RWPE2 (cell line): Measurements from ENCODE around the gene SNX24.

ENCODE experiments used
- ATAC-seq: fragments of 200-7000 bp; cut with Tn5 transposase; 3 replicates; pipeline ENCODE4 v1.9.1; 2021; ENCODE audit warnings: low read depth
- DNase-seq: peaks from one replicate; pipeline ENCODE4 v3.0.0-alpha.2; 2020; ENCODE audit warnings: low spot score
- H3K27ac ChIP-seq: fragments of 450-650 bp; 2 replicates; pipeline ENCODE4 v1.5.1; 2017; ENCODE audit warnings: mild to moderate bottlenecking; ENCODE audit not compliant: poor library complexity, severe bottlenecking
- H3K27me3 ChIP-seq: fragments of 250-450 bp; sonication (Bioruptor Pico); 2 replicates; pipeline ENCODE4 v1.5.1; 2021; ENCODE audit warnings: mild to moderate bottlenecking, moderate library complexity; ENCODE audit not compliant: insufficient read depth, poor library complexity, severe bottlenecking
- H3K36me3 ChIP-seq: fragments of 250-450 bp; sonication (Bioruptor Pico); 2 replicates; pipeline ENCODE4 v1.5.1; 2020; ENCODE audit warnings: low read depth, mild to moderate bottlenecking, moderate library complexity
- H3K4me1 ChIP-seq: fragments of 250-450 bp; sonication (Bioruptor Pico); 2 replicates; pipeline ENCODE4 v1.5.1; 2021; ENCODE audit warnings: mild to moderate bottlenecking, moderate library complexity; ENCODE audit not compliant: insufficient read depth, poor library complexity, severe bottlenecking
- H3K4me3 ChIP-seq: fragments of 250-450 bp; sonication (Bioruptor Pico); 2 replicates; pipeline ENCODE4 v1.5.1; 2021; ENCODE audit warnings: mild to moderate bottlenecking, moderate library complexity; ENCODE audit not compliant: severe bottlenecking
- H3K9me3 ChIP-seq: fragments of 250-450 bp; sonication (Bioruptor Pico); 2 replicates; pipeline ENCODE4 v1.5.1; 2021; ENCODE audit warnings: mild to moderate bottlenecking, moderate library complexity; ENCODE audit not compliant: severe bottlenecking
- CTCF ChIP-seq: fragments of 450-650 bp; IDR thresholded peaks from one replicate; pipeline ENCODE4 v1.5.1; 2017; ENCODE audit warnings: mild to moderate bottlenecking, moderate library complexity; ENCODE audit not compliant: poor library complexity, severe bottlenecking

The SNX24 gene

DNA sequence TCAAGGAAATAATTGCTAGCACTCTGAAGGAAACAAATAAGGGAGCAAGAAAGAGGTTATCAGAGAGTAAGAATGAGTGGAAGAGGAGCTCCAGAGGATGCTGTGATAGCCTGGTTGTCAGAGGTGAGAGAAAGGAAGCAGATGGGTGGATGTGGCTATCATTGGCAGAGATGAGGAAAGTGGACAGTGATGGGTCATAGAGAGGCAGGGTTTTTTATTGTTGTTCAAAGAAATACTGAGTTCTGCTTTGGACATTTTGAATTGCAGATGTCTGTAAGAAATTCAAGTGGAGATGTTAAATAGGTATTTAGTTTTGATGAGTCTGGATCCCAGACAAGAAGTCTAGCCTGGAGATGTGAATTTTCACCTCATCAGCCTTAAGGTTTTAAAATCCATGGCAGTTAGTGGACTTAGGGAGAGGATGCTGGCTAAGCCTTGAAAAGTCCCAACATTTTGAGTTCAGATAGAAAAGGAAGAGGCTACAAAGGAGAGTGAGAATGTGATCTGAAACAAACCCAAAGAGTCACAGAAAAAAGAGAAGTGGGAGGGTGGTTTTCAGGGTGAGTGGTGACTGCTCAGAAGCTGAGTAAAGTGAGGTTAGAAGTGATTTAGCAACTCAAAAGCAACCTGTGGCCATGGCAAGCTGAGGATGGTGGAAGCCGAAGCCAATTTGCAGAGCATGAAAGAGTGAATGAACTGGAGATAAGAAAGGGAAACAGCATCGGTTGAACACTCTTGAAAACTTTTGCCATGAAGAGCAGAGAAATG is 140.7 kb downstream of the SNX24 start:
- TF ChIP-seq CTCF, result no peak
- Histone ChIP-seq H3K36me3 (no peaks in the 10 kb centered on the region), H3K27ac (no peak overlapping the region), H3K4me1 (no peaks in the 10 kb centered on the region), H3K4me3 (no peak overlapping the region), H3K27me3 (no peaks in the 10 kb centered on the region), H3K9me3 (no peaks in the 10 kb centered on the region)
- DNase-seq (no peak), ATAC-seq (no peak)

GRCh38 chr5:122996091-122996490 is 150.7 kb downstream of the SNX24 start:
- no peak for TF ChIP-seq CTCF
- Histone ChIP-seq H3K4me3 (no peak overlapping the region), H3K36me3 (no peaks in the 10 kb centered on the region), H3K9me3 (no peaks in the 10 kb centered on the region), H3K27me3 (no peaks in the 10 kb centered on the region), H3K4me1 (no peaks in the 10 kb centered on the region), H3K27ac (no peak overlapping the region)
- DNase-seq (no peak), ATAC-seq (no peak)

DNA sequence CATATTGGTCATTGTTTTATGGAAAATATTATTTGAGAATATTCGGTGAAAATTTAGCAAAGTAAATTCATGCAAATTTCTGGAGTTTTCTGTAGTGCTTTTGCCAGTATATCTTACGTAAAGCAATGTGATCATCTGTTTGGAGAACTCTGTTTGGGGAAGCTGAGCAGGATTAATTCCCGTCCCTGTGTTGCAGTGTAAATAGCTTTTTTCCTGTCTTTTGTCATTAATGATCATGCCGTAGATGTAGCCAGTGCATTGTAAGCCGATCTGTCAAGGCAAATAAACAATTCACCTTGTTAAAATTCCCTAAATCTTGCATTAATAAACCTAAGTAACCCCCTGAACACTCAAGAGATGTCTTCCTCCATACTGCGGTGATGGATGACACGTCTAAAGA is 151.9 kb downstream of the SNX24 start:
- Histone ChIP-seq H3K4me1 (no peaks in the 10 kb centered on the region), H3K4me3 (no peak overlapping the region), H3K36me3 (no peaks in the 10 kb centered on the region), H3K9me3 (no peaks in the 10 kb centered on the region), H3K27me3 (no peaks in the 10 kb centered on the region), H3K27ac (no peak overlapping the region)
- ATAC-seq (no peak), DNase-seq (no peak)
- no peak for TF ChIP-seq CTCF

- DNase-seq (no peak), ATAC-seq (no peak; the same call in 2 of the 3 replicates)
- H3K27ac ChIP-seq, result no peak overlapping the region
- H3K36me3 ChIP-seq, result no peaks in the 10 kb centered on the region
- no peaks in the 10 kb centered on the region for H3K9me3 ChIP-seq
- H3K27me3 ChIP-seq, result no peaks in the 10 kb centered on the region
- no peaks in the 10 kb centered on the region for H3K4me1 ChIP-seq
- H3K4me3 ChIP-seq, result no peak overlapping the region
- peak; percentile 52 for TF ChIP-seq CTCF
Measured at GRCh38 chr5:122999947-123000563, 154.6 kb downstream of the SNX24 start.

- Histone ChIP-seq H3K4me1 (no peaks in the 10 kb centered on the region), H3K36me3 (no peaks in the 10 kb centered on the region)
- TF ChIP-seq CTCF, result no peak
Measured at GRCh38 chr5:123000731-123001130, 155.3 kb downstream of the SNX24 start.

More at GRCh38 chr5:123000731-123001130, 155.3 kb downstream of the SNX24 start:
- Histone ChIP-seq H3K4me3 (no peak overlapping the region), H3K27me3 (no peaks in the 10 kb centered on the region), H3K9me3 (no peaks in the 10 kb centered on the region), H3K27ac (no peak overlapping the region)
- DNase-seq (no peak), ATAC-seq (no peak)
